HG02973 (cell line): ENCODE results near the gene PCGF5.
"Not testable (repeated sequence)": the region's sequence is repeated elsewhere in the genome, so short reads cannot be mapped to it uniquely, and the experiment has no call there.

Experiments used
- ATAC-seq: cut with Tn5 transposase; IDR thresholded peaks from one replicate; pipeline ENCODE4 v1.9.1; 2021; ENCODE audit warnings: moderate library complexity; ENCODE audit not compliant: unreplicated experiment

Gene PCGF5

GRCh38 chr10:91319336-91319735, 98.9 kb downstream of the PCGF5 start:
- no peak for ATAC-seq

GRCh38 chr10:91323293-91323905, 102.9 kb downstream of the PCGF5 start:
- not testable (repeated sequence) for ATAC-seq

- no peak for ATAC-seq
Observed at GRCh38 chr10:91328320-91328984, 108.0 kb downstream of the PCGF5 start.
